GM18858 (cell line): ENCODE measurements around the gene GLIPR1L2.

Source experiments
- ATAC-seq: cut with Tn5 transposase; IDR thresholded peaks from one replicate; pipeline ENCODE4 v1.9.1; 2021; ENCODE audit not compliant: unreplicated experiment

Gene GLIPR1L2

DNA sequence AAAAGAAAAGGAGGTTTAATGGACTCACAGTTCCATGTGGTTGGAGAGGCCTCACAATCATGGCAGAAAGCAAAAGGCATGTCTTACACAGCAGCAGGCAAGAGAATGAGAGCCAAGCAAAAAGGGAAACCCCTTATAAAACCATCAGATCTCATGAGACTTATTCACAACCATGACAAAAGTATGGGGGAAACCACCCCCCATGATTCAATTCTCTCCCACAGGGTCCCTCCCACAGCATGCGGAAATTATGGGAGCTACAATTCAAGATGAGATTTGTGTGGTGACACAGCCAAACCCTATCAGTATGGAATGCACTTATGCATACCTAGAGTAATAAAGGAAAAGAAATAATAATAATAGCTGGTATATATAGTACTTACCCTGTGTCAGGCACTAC lies 85.2 kb downstream of the GLIPR1L2 start:
- no peak for ATAC-seq

DNA sequence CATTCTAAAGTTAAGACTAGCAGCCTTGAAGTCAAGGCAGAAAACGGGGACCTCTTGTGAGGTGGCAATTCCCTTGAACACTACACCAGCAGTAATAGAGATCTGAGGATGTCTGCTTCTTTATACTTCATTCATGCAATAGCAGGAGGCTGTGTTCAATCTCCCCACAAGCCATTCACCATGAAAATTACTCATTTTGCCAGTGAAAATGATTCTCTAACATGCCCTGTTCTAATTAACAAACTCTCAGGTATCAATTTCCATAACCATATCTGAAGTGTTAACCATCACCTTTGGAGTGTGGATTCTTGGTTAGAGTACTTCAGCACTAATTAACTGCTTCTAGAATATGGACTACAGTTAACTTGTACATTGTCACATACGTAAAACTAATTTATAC lies 86.2 kb downstream of the GLIPR1L2 start:
- ATAC-seq, result no peak

DNA sequence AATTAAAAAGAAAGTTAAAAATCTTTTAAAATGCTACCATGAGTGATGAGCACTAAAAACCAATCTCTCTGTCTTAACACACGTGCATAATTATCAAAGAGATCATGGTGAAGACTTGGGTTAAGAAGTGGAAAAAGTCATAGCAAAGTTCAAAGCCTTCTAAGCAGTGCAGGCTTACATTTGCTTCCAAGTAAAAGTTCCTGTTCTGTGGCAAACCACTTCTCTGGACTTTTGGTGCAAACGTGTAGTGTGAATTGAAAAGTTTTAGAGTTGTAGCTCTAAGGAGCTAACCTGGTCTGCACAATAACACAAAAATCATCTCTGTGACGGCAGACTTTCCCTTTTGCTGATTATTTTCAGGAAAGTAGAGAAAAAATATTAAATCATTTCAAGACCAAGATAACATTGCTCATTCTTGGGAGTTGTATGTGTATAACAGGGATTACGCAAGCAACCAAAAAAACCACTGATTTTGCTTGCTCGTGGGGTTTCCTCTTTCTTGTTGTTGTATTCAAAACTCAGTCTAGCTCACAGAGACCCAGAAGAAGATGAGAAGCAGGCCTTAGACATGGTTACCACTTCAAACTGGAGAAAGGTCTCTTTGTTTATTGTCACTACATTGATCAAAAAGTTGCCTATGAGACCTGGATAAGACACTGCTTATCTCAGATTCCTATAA lies 87.4 kb downstream of the GLIPR1L2 start:
- ATAC-seq, result peak; percentile 18

DNA sequence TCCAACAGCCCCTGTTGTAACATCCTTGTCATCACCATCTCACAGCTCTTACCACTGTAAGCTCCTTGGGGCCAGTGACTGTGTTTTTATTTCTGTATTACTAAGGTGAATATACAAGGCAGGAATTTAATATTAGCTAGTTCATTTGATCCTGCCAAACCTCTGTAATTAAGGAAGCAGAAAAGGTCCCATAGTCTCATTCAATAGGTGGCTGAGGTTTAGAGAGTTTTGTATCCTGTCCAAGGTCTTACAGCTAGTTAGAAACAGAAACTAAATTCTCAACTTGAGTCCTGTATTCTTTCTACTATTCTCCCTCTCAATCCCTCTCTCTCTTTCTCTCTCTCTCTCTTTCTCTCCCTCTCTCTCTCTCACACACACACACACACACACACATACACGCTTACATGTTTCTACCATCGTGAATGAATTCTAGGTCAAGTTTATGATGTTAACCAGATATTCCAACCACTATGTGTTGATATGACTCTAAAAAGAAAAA lies 89.1 kb downstream of the GLIPR1L2 start:
- ATAC-seq, result peak; percentile 28

DNA sequence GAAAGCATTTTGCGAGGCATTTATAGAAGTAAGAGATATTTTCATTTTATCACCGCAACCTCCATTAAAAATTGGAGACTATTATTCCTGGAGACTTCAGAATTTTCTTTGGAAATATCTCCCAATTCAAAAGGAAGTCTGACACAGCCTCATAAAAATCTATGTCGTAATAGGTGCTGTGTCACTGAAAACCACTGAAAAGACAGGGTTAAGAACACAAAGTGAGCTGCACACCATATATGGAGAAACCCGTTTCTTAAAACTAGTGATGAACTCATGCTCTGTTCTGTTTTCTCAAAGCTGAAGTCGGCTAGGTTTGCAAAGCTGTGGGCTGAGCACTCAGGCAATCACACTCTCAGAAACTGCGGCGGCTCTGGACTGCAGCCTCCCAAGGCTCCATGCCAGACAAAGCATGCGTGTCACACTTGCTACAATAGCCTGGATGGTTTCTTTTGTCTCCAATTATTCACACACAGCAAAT lies 89.6 kb downstream of the GLIPR1L2 start, which contains the start of gene GLIPR1:
TSS of gene GLIPR1 (plus strand) at position 287 of the 481 bp plus-strand sequence. CDS start at position 413, 126 bp downstream.
- peak; percentile 83 for ATAC-seq

DNA sequence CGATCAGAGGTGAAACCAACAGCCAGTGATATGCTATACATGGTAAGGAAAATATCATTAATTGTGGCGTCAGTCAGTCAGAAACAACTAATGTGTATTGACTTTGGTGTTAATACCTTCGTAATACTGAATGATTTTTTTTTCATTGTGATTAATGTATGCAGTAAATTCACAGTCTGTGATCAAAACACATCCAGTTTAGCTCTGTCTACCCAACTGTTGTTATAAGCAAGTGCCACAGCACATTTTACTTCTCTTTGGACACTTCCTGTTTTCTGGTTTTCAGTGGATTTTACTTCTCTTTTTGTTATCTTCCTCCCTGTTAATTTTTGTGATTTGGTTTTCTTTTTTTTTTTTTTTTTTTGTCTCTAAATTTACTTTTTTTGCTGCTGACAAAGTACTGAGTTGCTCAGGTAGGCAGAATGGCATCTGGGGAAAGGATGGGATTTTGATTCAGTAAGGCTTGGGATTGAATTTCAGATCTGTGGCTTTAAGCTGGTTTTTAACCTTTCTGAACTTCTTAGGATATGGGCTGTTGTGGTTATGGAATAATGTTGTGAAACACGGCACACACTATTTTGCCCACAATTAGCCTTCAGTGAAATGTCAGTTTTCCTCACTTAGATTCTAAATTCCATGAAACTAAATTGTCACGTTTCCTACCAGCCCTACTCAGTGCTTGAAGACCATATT lies 90.3 kb downstream of the GLIPR1L2 start:
- ATAC-seq, result peak; percentile 12

DNA sequence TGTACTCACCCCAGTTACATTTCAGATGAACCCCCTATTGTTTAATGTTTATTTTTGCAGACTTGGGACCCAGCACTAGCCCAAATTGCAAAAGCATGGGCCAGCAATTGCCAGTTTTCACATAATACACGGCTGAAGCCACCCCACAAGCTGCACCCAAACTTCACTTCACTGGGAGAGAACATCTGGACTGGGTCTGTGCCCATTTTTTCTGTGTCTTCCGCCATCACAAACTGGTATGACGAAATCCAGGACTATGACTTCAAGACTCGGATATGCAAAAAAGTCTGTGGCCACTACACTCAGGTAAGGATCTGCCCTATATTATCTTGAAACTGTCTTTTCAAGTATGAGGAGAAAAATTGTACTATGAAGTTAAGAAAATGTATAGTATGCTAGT lies 90.9 kb downstream of the GLIPR1L2 start:
- ATAC-seq, result no peak
